Coronary artery (tissue), 2 donors: Measurements from ENCODE around the gene STX1B.

Source experiments
- DNase-seq: peaks from one replicate; pipeline ENCODE4 v3.0.0-alpha.2; 2017; ENCODE audit warnings: low spot score
- H3K27ac ChIP-seq, 2 donors: fragments of 200-600 bp; sonication (generic); one replicate each; pipeline ENCODE4 v1.5.1; 2016 to 2019
- H3K4me3 ChIP-seq: fragments of 200-600 bp; sonication (generic); 2 replicates; pipeline ENCODE4 v1.5.1; 2016; ENCODE audit warnings: mild to moderate bottlenecking, moderate library complexity
- CTCF ChIP-seq: fragments of 200-600 bp; sonication (generic); IDR thresholded peaks from one replicate; pipeline ENCODE4 v1.5.1; 2019; ENCODE audit warnings: antibody characterized with exemption

STX1B gene

GRCh38 chr16:31010585-31011325 lies at the start of gene STX1B:
Gene STX1B, minus strand, starts transcription at chr16:31010638. Its CDS starts 242 bp downstream, at chr16:31010396.
- Histone ChIP-seq H3K27ac (no peak within 1 kb of the TSS), H3K4me3 (peak within 1 kb of the TSS; percentile 38)
- no peak for DNase-seq
- TF ChIP-seq CTCF: no peak

GRCh38 chr16:31055613-31056012 lies 45.2 kb upstream of the STX1B start:
- Histone ChIP-seq H3K27ac (no peak overlapping the region), H3K4me3 (no peak overlapping the region)
- no peak for DNase-seq
- TF ChIP-seq CTCF: no peak

- DNase-seq: no peak
- peak overlapping the region in 1 of 2 donors; percentile 65 for H3K27ac ChIP-seq
- no peak for TF ChIP-seq CTCF
- H3K4me3 ChIP-seq: no peak overlapping the region
Observed at GRCh38 chr16:31052114-31052513, 41.7 kb upstream of the STX1B start.

GRCh38 chr16:31050280-31051030 lies 40.0 kb upstream of the STX1B start:
- no peak for TF ChIP-seq CTCF
- no peak overlapping the region for H3K27ac ChIP-seq
- no peak for DNase-seq
- H3K4me3 ChIP-seq: no peak overlapping the region

GRCh38 chr16:31043898-31044481 lies 33.6 kb upstream of the STX1B start:
- Histone ChIP-seq H3K27ac (no peak overlapping the region), H3K4me3 (no peak overlapping the region)
- no peak for DNase-seq
- TF ChIP-seq CTCF: no peak

GRCh38 chr16:31043352-31043751 lies 32.9 kb upstream of the STX1B start:
- TF ChIP-seq CTCF: no peak
- no peak overlapping the region for H3K4me3 ChIP-seq
- no peak for DNase-seq
- H3K27ac ChIP-seq: no peak overlapping the region
